ENCODE results near the gene STX1B. TPM values are rescaled to one million over a fixed set of nuclear protein-coding genes. Genes with fewer than 3 reads are reported as not detected.
"Not testable (repeated sequence)": the region's sequence is repeated elsewhere in the genome, so short reads cannot be mapped to it uniquely, and the experiment has no call there.

The STX1B gene
- total RNA-seq, 1 donor from 2014 or later: 14.1 TPM

DNA sequence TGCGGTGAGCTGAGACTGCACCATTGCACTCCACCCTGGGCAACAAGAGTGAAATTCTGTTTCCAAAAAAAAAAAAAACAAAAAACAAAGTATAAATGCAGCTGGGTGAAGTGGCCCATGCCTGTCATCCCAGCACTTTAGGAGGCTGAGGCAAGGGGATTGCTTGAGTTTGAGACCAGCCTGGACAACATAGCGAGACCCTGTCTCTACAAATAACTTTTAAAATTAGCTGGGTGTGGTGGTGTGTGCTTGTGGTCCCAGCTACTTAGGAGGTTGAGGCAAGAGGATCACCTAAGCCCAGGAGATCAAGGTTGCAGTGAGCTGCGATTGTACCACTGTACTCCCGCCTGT, 12.8 kb upstream of the STX1B start:
- no peak overlapping the region for H3K4me3 Mint-ChIP-seq
- H3K27me3 Mint-ChIP-seq (ENCODE audit: low read depth): no peaks in the 10 kb centered on the region

DNA sequence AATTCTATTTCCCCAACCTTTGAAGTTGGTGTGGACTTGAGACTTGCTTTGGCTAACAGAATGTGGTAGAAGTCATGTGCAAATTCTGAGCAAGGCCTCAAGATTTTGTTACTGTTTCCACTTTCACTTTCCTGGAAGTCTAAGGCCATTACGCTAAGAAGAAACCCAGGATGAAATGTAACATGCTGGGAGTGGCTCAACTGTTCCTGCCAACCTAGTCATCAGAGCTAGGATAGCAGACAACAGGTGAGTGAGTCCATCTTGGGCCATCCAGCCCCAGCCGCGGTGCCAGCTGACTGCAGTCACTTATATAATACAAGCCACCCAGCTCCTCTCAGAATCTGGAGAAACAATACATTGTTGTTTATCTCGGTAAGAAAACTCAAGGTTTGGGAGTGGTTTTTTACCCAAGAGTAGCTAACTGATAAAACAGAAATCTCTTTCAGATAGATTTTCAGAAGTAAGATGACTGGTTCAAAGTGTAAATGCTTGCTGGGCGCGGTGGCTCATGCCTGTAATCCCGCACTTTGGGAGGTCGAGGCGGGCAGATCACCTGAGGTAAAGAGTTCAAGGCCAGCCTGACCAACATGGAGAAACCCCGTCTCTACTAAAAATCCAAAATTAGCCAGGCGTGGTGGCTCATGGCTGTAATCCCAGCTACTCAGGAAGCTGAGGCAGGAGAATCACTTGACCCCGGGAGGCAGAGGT, 12.3 kb upstream of the STX1B start:
- H3K4me1 Mint-ChIP-seq: no peaks in the 10 kb centered on the region
- DNase-seq (ENCODE audit: low read depth, low spot score): no peak

More for the DNA sequence above, 12.8 kb upstream of the STX1B start:
- DNase-seq (ENCODE audit: low read depth, low spot score): no peak
- Mint-ChIP-seq H3K36me3 (ENCODE audit: low read depth) (no peaks in the 10 kb centered on the region), H3K9me3 (no peaks in the 10 kb centered on the region), H3K27ac (ENCODE audit: unreplicated experiment) (no peak overlapping the region), H3K4me1 (no peaks in the 10 kb centered on the region)
- no peak for TF ChIP-seq CTCF (conservative IDR thresholded peaks at IDR 0.05)

GRCh38 chr16:31020536-31020935, 10.1 kb upstream of the STX1B start:
- no peaks in the 10 kb centered on the region for H3K4me1 Mint-ChIP-seq
- no peak for DNase-seq (ENCODE audit: low read depth, low spot score)
- no peak overlapping the region for H3K27ac Mint-ChIP-seq (ENCODE audit: unreplicated experiment)
- no peaks in the 10 kb centered on the region for H3K36me3 Mint-ChIP-seq (ENCODE audit: low read depth)
- no peaks in the 10 kb centered on the region for H3K9me3 Mint-ChIP-seq
- H3K27me3 Mint-ChIP-seq (ENCODE audit: low read depth): peaks cover 5% of the 10 kb centered on the region
- TF ChIP-seq CTCF (conservative IDR thresholded peaks at IDR 0.05): no peak
- no peak overlapping the region for H3K4me3 Mint-ChIP-seq

More for the DNA sequence above, 12.3 kb upstream of the STX1B start:
- Mint-ChIP-seq H3K27me3 (ENCODE audit: low read depth) (no peaks in the 10 kb centered on the region), H3K4me3 (no peak overlapping the region), H3K27ac (ENCODE audit: unreplicated experiment) (no peak overlapping the region), H3K9me3 (no peaks in the 10 kb centered on the region), H3K36me3 (ENCODE audit: low read depth) (no peaks in the 10 kb centered on the region)
- no peak for TF ChIP-seq CTCF (conservative IDR thresholded peaks at IDR 0.05)

DNA sequence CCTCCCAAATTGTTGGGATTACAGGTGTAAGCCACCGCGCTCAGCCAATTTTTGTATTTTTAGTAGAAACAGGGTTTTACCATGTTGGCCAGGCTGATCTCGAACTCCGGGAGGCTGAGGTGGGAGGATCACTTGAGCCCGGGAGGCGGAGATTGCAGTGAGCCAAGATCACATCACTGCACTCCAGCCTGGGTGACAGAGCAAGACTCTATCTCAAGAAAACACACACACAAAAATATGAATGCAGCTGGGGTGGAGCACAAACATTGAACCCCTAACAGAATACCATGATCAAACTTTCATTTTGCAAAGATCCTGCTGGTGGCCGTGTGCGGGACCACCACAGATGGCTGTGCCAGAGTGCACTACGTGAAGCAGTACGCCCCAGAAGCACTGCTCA, 7.3 kb upstream of the STX1B start:
- H3K27me3 Mint-ChIP-seq (ENCODE audit: low read depth): peaks cover 22% of the 10 kb centered on the region
- DNase-seq (ENCODE audit: low read depth, low spot score); H3K27ac Mint-ChIP-seq (ENCODE audit: unreplicated experiment); H3K9me3 Mint-ChIP-seq; H3K4me1 Mint-ChIP-seq; H3K36me3 Mint-ChIP-seq (ENCODE audit: low read depth); H3K4me3 Mint-ChIP-seq: not testable (repeated sequence)

DNA sequence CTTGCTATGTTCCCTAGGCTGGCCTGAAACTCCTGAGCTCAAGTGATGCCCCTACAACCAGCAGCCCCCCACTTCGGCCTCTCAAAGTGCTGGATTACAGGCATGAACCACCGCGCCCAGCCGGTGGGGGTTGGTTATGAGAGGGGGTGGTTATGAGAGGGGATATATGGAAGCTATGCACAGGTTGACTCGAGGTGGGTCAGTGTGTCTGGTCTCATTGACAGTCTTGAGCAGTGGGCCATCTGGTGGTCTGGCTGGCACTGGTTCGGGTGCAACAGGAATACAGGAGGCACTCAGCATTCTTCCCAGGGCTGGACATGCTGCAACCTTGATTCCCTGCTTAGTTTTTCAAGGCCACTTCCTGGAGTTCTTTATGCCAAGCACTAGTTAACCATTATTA, 5.6 kb upstream of the STX1B start:
- Mint-ChIP-seq H3K9me3 (no peaks in the 10 kb centered on the region), H3K4me3 (no peak overlapping the region), H3K27ac (ENCODE audit: unreplicated experiment) (no peak overlapping the region), H3K4me1 (peaks cover 5% of the 10 kb centered on the region), H3K36me3 (ENCODE audit: low read depth) (no peaks in the 10 kb centered on the region), H3K27me3 (ENCODE audit: low read depth) (peaks cover 32% of the 10 kb centered on the region)
- no peak for TF ChIP-seq CTCF (conservative IDR thresholded peaks at IDR 0.05)
- no peak for DNase-seq (ENCODE audit: low read depth, low spot score)

- not testable (repeated sequence) for DNase-seq (ENCODE audit: low read depth, low spot score); H3K36me3 Mint-ChIP-seq (ENCODE audit: low read depth); H3K4me1 Mint-ChIP-seq; H3K27ac Mint-ChIP-seq (ENCODE audit: unreplicated experiment); H3K9me3 Mint-ChIP-seq
- H3K27me3 Mint-ChIP-seq (ENCODE audit: low read depth): peaks cover 38% of the 10 kb centered on the region
- peak overlapping the region; percentile 52 for H3K4me3 Mint-ChIP-seq
These were observed 2.9 kb upstream of the STX1B start for GRCh38 chr16:31013292-31013691.

DNA sequence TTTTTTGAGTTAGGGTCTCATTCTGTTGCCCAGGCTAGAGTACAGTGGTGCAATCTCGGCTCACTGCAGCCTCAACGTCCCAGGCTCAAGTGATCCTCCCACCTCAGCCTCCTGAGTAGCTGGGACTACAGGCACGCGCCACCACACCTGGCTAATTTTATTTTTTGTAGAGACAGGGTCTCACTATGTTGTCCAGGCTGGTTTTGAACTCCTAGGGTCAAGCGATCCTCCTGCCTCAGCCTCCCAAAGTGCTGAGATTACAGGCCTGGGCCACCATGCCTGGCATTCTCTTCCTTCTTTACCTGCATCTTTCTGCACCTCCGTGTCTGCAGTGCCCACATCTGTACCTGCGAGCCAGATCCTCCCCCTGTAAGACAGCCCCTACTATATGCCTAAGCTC, 1.4 kb upstream of the STX1B start:
- H3K27me3 Mint-ChIP-seq (ENCODE audit: low read depth): peaks cover 38% of the 10 kb centered on the region

More for the DNA sequence above, 1.4 kb upstream of the STX1B start:
- not testable (repeated sequence) for H3K27ac Mint-ChIP-seq (ENCODE audit: unreplicated experiment); H3K36me3 Mint-ChIP-seq (ENCODE audit: low read depth); DNase-seq (ENCODE audit: low read depth, low spot score); H3K9me3 Mint-ChIP-seq; H3K4me1 Mint-ChIP-seq
- peak overlapping the region; percentile 69 for H3K4me3 Mint-ChIP-seq

All from neural crest cell (in vitro differentiated cells).